ENCODE measurements around the gene IL2RA.

- no peak for TF ChIP-seq EZH2 (IDR thresholded peaks at IDR 0.05; ENCODE audit: borderline replicate concordance, insufficient read depth, low read length, poor library complexity, severe bottlenecking)
- TF ChIP-seq, protein P1, sequence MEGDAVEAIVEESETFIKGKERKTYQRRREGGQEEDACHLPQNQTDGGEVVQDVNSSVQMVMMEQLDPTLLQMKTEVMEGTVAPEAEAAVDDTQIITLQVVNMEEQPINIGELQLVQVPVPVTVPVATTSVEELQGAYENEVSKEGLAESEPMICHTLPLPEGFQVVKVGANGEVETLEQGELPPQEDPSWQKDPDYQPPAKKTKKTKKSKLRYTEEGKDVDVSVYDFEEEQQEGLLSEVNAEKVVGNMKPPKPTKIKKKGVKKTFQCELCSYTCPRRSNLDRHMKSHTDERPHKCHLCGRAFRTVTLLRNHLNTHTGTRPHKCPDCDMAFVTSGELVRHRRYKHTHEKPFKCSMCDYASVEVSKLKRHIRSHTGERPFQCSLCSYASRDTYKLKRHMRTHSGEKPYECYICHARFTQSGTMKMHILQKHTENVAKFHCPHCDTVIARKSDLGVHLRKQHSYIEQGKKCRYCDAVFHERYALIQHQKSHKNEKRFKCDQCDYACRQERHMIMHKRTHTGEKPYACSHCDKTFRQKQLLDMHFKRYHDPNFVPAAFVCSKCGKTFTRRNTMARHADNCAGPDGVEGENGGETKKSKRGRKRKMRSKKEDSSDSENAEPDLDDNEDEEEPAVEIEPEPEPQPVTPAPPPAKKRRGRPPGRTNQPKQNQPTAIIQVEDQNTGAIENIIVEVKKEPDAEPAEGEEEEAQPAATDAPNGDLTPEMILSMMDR (IDR thresholded peaks at IDR 0.05; ENCODE audit: poor library complexity, severe bottlenecking): no peak
Observed at GRCh38 chr10:6012121-6012905, 49.9 kb downstream of the IL2RA start.

Measured in neural cell (in vitro differentiated cells).